Body of pancreas (tissue), 4 donors: ENCODE measurements around the gene ARHGAP20. TPM values are rescaled to one million over a fixed set of nuclear protein-coding genes. Genes with fewer than 3 reads are reported as not detected.

Experiments
- ATAC-seq: fragments of 150-250 bp; one replicate; pipeline ENCODE4 v1.9.1; 2016
- DNase-seq, 4 donors: peaks; one replicate each; pipeline ENCODE4 v3.0.0-alpha.2; 2019
- H3K27ac ChIP-seq, 4 donors: fragments of 200-600 bp; sonication (generic); 1 replicate in 3 of 4; 2 replicates in 1 of 4; pipeline versions ENCODE4 v1.5.1 to v1.6.1; 2016 to 2019; ENCODE audit warnings: mild to moderate bottlenecking in 1 of 4, mixed read lengths in 1 of 4, moderate library complexity in 1 of 4
- H3K27me3 ChIP-seq, 2 donors: fragments of 200-600 bp; sonication (generic); one replicate each; pipeline ENCODE4 v1.6.0; 2016; ENCODE audit warnings: mild to moderate bottlenecking in 1 of 2
- H3K36me3 ChIP-seq, 2 donors: fragments of 200-600 bp; sonication (generic); replicated peaks in 1 of 2; 2 replicates each; pipeline ENCODE4 v1.5.1; 2016; ENCODE audit warnings: low read depth in 2 of 2; ENCODE audit not compliant: insufficient read depth in 1 of 2
- H3K4me1 ChIP-seq: fragments of 200-600 bp; sonication (generic); one replicate; pipeline ENCODE4 v1.6.0; 2016
- H3K4me3 ChIP-seq, 2 donors: fragments of 200-600 bp; sonication (generic); 1 replicate in 1 of 2; 2 replicates in 1 of 2; pipeline ENCODE4 v1.5.1; 2016 to 2019
- H3K9me3 ChIP-seq, 3 donors: fragments of 200-600 bp; sonication (generic); 1 replicate in 2 of 3; 2 replicates in 1 of 3; pipeline ENCODE4 v1.5.1; 2016
- POLR2A ChIP-seq, 3 donors: fragments of 450-650 bp; IDR thresholded peaks; one replicate each; pipeline ENCODE4 v1.6.1; 2016; ENCODE audit warnings: antibody characterized with exemption in 3 of 3, mild to moderate bottlenecking in 2 of 3
- WGBS, 2 donors: methylation state at CpG; one replicate each; pipeline ENCODE4 v1.1.5; 2017; 5-methylcytosine and 5-hydroxymethylcytosine counted together
- intact Hi-C: fragments of 100-400 bp; cut with DNase I; formaldehyde crosslinking; loops from one replicate; pipeline ENCODE4 v1.15.1; 2023
- total RNA-seq, 2 donors: library from RNA; depleted of rRNA; stranded (reverse); fragments of >200 nt; gene quantifications; one replicate each; pipeline ENCODE4 v1.1.0, GENCODE V29; 2016
- TF ChIP-seq, protein P1 (sequence below), 7 experiments: fragments of 450-650 bp in 4 of 7; fragments of 200-600 bp in 3 of 7; sonication (generic) in 3 of 7; IDR thresholded peaks; one replicate each; pipeline ENCODE4 v1.5.1; 2016 to 2019; ENCODE audit warnings: antibody characterized with exemption in 7 of 7

Gene ARHGAP20
- total RNA-seq, 2 donors from 2014 or later: 0.52 to 1.3 TPM

DNA sequence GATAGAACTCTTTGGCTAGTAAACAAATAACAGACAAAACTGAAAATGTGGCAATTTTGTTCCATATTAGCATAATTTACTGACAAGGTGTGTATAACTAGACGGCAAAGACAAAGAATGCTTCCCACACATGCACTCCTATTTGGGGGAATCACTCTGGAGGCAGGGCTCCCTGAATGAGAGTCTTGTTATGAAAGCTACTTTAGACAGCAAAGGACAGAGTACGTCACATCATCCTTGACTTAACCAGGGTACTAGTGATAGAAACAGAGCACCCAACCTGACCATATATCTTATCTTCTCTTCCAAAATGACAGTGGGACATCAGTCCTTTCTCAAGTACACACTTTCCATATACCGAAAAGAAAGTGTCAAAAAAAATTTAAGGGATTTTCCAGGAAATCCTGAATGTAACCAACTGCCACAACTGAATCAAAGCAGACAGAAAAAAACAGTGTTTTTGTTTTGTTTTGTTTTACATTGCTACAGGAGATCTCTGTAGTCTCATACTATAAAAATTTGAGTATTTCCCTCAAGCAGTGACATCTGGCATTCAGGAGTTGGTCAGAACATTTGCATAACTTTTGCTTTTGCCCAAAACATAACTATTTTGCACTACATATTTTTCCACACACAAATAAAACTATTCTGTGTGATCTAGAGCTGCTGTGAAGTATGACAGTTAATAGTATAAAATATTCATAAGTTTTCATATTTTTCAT is 98.9 kb downstream of the ARHGAP20 start:
- no peak overlapping the region for H3K4me3 ChIP-seq
- WGBS, 2 donors: 63 to 67% methylated on average over 3 of the region's 3 CpGs
- H3K9me3 ChIP-seq: no peaks in the 10 kb centered on the region
- no peaks in the 10 kb centered on the region for H3K4me1 ChIP-seq
- DNase-seq (no peak), ATAC-seq (no peak)
- intact Hi-C loops: no loop called here
- no peak overlapping the region for H3K27ac ChIP-seq
- no peaks in the 10 kb centered on the region for H3K36me3 ChIP-seq
- TF ChIP-seq POLR2A (IDR thresholded peaks at IDR 0.05): no peak
- TF ChIP-seq, protein P1, sequence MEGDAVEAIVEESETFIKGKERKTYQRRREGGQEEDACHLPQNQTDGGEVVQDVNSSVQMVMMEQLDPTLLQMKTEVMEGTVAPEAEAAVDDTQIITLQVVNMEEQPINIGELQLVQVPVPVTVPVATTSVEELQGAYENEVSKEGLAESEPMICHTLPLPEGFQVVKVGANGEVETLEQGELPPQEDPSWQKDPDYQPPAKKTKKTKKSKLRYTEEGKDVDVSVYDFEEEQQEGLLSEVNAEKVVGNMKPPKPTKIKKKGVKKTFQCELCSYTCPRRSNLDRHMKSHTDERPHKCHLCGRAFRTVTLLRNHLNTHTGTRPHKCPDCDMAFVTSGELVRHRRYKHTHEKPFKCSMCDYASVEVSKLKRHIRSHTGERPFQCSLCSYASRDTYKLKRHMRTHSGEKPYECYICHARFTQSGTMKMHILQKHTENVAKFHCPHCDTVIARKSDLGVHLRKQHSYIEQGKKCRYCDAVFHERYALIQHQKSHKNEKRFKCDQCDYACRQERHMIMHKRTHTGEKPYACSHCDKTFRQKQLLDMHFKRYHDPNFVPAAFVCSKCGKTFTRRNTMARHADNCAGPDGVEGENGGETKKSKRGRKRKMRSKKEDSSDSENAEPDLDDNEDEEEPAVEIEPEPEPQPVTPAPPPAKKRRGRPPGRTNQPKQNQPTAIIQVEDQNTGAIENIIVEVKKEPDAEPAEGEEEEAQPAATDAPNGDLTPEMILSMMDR (IDR thresholded peaks at IDR 0.05): no peak
- no peaks in the 10 kb centered on the region for H3K27me3 ChIP-seq

DNA sequence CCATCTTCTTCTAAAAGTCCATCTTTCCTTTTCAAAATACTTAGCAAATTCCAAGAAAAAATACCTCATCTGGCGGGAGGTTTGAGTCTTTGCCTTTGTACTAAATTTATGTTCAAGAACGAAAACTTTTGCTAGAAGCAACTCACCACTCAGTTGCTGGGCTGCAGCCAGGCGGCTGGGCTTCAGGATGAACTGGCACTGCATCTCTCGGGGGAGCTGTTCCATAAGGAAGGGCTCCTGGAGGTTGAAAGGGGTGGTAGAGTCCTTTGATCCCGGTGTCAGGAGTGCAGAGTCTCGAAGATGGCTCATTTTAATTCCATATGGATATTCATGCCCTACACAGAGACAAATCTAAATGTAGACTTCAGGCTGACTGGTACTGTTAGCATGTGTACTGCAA is 105.8 kb downstream of the ARHGAP20 start:
- Histone ChIP-seq H3K4me1 (no peaks in the 10 kb centered on the region), H3K4me3 (no peak overlapping the region), H3K36me3 (no peaks in the 10 kb centered on the region), H3K27me3 (no peaks in the 10 kb centered on the region), H3K27ac (no peak overlapping the region), H3K9me3 (no peaks in the 10 kb centered on the region)
- ATAC-seq: no peak
- DNase-seq: no peak
- no peak for TF ChIP-seq POLR2A (IDR thresholded peaks at IDR 0.05)
- TF ChIP-seq, protein P1 (IDR thresholded peaks at IDR 0.05): no peak
- 43 to 55% methylated on average over 6 of the region's 6 CpGs for WGBS, 2 donors
- intact Hi-C loops: no loop called here

DNA sequence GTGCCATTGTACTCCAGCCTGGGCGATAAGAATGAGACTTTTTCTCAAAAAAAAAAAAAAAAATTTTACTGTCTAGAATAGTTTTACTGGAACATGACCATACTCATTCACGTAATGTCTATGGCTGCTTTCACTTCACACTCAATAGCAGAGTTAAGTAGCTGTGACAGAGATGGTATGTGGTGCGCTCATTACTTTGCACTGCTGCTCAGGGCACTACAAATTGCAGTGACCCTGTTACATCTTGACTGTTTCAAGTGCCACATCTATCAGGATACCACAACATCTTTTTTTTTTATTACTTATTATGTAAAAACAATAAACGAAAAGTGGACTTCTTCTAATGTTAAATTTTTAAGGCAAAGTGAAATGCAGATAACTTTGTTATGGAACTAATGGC is 110.3 kb downstream of the ARHGAP20 start:
- intact Hi-C loops: no loop called here
- ATAC-seq (no peak), DNase-seq (no peak)
- Histone ChIP-seq H3K36me3 (no peaks in the 10 kb centered on the region), H3K27me3 (no peaks in the 10 kb centered on the region), H3K9me3 (no peaks in the 10 kb centered on the region), H3K4me3 (no peak overlapping the region), H3K27ac (no peak overlapping the region), H3K4me1 (no peaks in the 10 kb centered on the region)
- 66 to 73% methylated on average over 4 of the region's 4 CpGs for WGBS, 2 donors
- TF ChIP-seq, protein P1 (IDR thresholded peaks at IDR 0.05): no peak
- TF ChIP-seq POLR2A (IDR thresholded peaks at IDR 0.05): no peak

DNA sequence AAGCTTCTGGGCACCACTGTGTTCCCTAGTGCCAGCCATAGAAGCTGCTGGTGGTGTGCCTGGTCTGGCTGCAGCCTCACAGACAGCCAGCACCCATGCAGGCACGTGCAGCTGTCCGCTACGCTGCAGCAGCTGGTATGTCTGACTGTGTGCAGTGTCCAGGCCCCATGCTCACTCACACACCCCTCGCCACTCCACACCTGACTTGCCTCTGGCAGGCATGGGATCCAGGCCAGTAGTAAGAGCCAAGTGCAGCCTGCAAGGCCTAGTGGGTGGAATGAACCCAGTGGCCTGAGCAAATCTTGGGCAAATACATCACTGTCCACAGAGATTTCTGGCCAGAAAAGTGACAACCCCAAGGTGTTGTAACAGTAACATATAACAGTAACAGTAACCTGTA is 111.9 kb downstream of the ARHGAP20 start:
- ATAC-seq (no peak), DNase-seq (no peak)
- WGBS, 2 donors: 76% methylated on average over 4 of the region's 4 CpGs; no CpG with 5 or more reads in 1 of the 2 donors
- Histone ChIP-seq H3K4me1 (no peaks in the 10 kb centered on the region), H3K27me3 (no peaks in the 10 kb centered on the region), H3K36me3 (no peaks in the 10 kb centered on the region), H3K27ac (no peak overlapping the region), H3K4me3 (no peak overlapping the region), H3K9me3 (no peaks in the 10 kb centered on the region)
- no peak for TF ChIP-seq POLR2A (IDR thresholded peaks at IDR 0.05)
- TF ChIP-seq, protein P1 (IDR thresholded peaks at IDR 0.05): no peak
- intact Hi-C loops: no loop called here

DNA sequence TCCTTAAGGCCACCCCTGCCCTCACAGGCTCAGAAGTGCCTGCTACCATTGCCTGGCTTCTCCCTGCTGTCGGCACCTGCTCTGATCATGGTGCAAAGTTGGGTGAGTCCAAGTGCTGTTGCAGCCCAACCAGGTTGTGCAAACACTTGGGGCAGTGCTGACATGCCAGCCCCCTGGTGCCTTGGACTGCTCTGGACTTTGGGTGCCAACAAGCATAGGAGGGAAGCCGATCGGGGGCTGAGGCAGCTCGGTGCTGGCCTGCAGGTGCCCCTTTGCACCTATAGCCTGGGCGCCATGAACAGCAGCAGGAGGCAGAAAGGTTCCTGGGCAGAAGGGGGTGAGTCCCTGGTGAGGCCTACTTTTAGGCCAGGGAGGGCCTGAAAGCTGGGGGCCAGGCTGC is 113.0 kb downstream of the ARHGAP20 start:
- DNase-seq (no peak), ATAC-seq (no peak)
- Histone ChIP-seq H3K27ac (no peak overlapping the region), H3K36me3 (no peaks in the 10 kb centered on the region), H3K27me3 (no peaks in the 10 kb centered on the region), H3K4me1 (no peaks in the 10 kb centered on the region), H3K4me3 (no peak overlapping the region), H3K9me3 (no peaks in the 10 kb centered on the region)
- intact Hi-C loops: no loop called here
- TF ChIP-seq, protein P1 (IDR thresholded peaks at IDR 0.05): no peak
- no peak for TF ChIP-seq POLR2A (IDR thresholded peaks at IDR 0.05)
- 82 to 93% methylated on average over 3 to 5 of the region's 5 CpGs for WGBS, 2 donors
